Endothelial cell of umbilical vein (primary cell): Measurements from ENCODE around the gene BPIFA1.

Experiments used
- EZH2 ChIP-seq: IDR thresholded peaks from 2 replicates; pipeline ENCODE4 v1.6.1; 2012; ENCODE audit warnings: borderline replicate concordance, low read depth, mild to moderate bottlenecking, moderate library complexity, low read length, inconsistent platforms; ENCODE audit not compliant: severe bottlenecking
- FOS ChIP-seq: IDR thresholded peaks from 2 replicates; pipeline ENCODE4 v1.6.1; 2011; ENCODE audit warnings: mild to moderate bottlenecking, low read length, moderate library complexity, borderline replicate concordance; ENCODE audit not compliant: insufficient read depth
- GATA2 ChIP-seq: IDR thresholded peaks from 2 replicates; pipeline ENCODE4 v1.7.0; 2011; ENCODE audit warnings: low read depth, mild to moderate bottlenecking, moderate library complexity, mixed read lengths, low read length; ENCODE audit not compliant: insufficient read length, insufficient read depth
- JUN ChIP-seq: IDR thresholded peaks from 2 replicates; pipeline ENCODE4 v1.6.1; 2011; ENCODE audit warnings: borderline replicate concordance, low read depth; ENCODE audit not compliant: insufficient read length, insufficient read depth
- POLR2A ChIP-seq: IDR thresholded peaks from 2 replicates; pipeline ENCODE4 v1.6.1; 2012; ENCODE audit warnings: low read depth, mild to moderate bottlenecking, control low read depth, low read length
- POLR2AphosphoS5 ChIP-seq: IDR thresholded peaks from 2 replicates; pipeline ENCODE4 v1.6.1; 2012; ENCODE audit warnings: low read depth, mild to moderate bottlenecking, control low read depth, low read length, moderate library complexity; ENCODE audit not compliant: insufficient read depth
- TF ChIP-seq, protein P1 (sequence below), 2 donors: IDR thresholded peaks; 1 replicate in 1 of 2; 2 replicates in 1 of 2; pipeline ENCODE4 v1.5.1; 2011; ENCODE audit warnings: low read length in 2 of 2, mild to moderate bottlenecking in 2 of 2, moderate library complexity in 2 of 2, control low read depth in 1 of 2, inconsistent platforms in 1 of 2, low read depth in 1 of 2; ENCODE audit not compliant: insufficient read depth in 1 of 2; ENCODE audit errors: extremely low read depth in 1 of 2
- TF ChIP-seq, protein P2 (sequence below): IDR thresholded peaks from 2 replicates; pipeline ENCODE4 v1.6.1; 2011; ENCODE audit not compliant: insufficient read depth, insufficient read length

DNA sequence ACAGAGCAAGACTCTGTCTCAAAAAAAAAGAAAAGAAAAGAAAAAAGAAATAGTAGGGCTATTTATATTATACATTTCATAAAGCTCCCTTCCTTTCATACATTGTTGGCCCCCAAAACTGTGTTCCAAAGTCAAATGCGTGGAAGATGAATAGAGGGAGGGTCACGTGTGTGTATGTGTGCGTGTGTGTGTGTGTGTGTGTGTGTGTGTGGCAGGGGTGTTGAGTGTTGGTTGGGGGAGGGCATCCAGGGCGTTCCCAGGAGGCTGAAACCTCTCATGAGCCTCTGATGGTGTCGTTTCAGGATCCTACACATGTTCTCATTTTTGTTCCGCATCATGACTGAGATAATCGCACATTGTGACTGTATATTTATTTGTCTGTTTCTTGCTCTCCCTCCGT lies 39.4 kb downstream of the BPIFA1 start:
- TF ChIP-seq EZH2 = no peak
- no peak for TF ChIP-seq POLR2AphosphoS5
- no peak for TF ChIP-seq POLR2A
- TF ChIP-seq, protein P1, sequence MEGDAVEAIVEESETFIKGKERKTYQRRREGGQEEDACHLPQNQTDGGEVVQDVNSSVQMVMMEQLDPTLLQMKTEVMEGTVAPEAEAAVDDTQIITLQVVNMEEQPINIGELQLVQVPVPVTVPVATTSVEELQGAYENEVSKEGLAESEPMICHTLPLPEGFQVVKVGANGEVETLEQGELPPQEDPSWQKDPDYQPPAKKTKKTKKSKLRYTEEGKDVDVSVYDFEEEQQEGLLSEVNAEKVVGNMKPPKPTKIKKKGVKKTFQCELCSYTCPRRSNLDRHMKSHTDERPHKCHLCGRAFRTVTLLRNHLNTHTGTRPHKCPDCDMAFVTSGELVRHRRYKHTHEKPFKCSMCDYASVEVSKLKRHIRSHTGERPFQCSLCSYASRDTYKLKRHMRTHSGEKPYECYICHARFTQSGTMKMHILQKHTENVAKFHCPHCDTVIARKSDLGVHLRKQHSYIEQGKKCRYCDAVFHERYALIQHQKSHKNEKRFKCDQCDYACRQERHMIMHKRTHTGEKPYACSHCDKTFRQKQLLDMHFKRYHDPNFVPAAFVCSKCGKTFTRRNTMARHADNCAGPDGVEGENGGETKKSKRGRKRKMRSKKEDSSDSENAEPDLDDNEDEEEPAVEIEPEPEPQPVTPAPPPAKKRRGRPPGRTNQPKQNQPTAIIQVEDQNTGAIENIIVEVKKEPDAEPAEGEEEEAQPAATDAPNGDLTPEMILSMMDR (IDR thresholded peaks at IDR 0.05; ENCODE audit: extremely low read depth in 1 of 2, insufficient read depth in 1 of 2, low read depth in 1 of 2, low read length in 2 of 2) = no peak
- TF ChIP-seq, protein P2, sequence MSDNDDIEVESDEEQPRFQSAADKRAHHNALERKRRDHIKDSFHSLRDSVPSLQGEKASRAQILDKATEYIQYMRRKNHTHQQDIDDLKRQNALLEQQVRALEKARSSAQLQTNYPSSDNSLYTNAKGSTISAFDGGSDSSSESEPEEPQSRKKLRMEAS = no peak
- TF ChIP-seq JUN = no peak
- no peak for TF ChIP-seq GATA2
- no peak for TF ChIP-seq FOS
